AG04449 (cell line): ENCODE data around the gene PRDX2.
"Not testable (repeated sequence)": the region's sequence is repeated elsewhere in the genome, so short reads cannot be mapped to it uniquely, and the experiment has no call there.

Source experiments
- CTCF ChIA-PET: fragments of 350-600 bp; formaldehyde crosslinking; extraction: SDS; loops from one replicate; lab custom pipeline; 2021; ENCODE audit warnings: antibody characterized with exemption; lab: Yijun Ruan, JAX
- POLR2A ChIA-PET: fragments of 400-600, 350-600 bp; formaldehyde crosslinking; extraction: SDS; loops from one replicate; lab custom pipeline; 2020; ENCODE audit warnings: antibody characterized with exemption, inconsistent platforms; lab: Yijun Ruan, JAX
- DNase-seq: peaks from one replicate; pipeline ENCODE4 v3.0.0-alpha.2; 2010; ENCODE audit warnings: low read depth, low spot score
- H3K4me3 ChIP-seq: 2 replicates; pipeline ENCODE4 v1.5.1; 2011; ENCODE audit warnings: low read depth, mild to moderate bottlenecking, control low read depth, low read length
- TF ChIP-seq, protein P1 (sequence below): IDR thresholded peaks from one replicate; pipeline ENCODE4 v1.5.1; 2011; ENCODE audit warnings: mild to moderate bottlenecking, moderate library complexity, low read length, control low read depth, inconsistent platforms; ENCODE audit not compliant: insufficient read depth; ENCODE audit errors: missing control alignments

PRDX2 gene

DNA sequence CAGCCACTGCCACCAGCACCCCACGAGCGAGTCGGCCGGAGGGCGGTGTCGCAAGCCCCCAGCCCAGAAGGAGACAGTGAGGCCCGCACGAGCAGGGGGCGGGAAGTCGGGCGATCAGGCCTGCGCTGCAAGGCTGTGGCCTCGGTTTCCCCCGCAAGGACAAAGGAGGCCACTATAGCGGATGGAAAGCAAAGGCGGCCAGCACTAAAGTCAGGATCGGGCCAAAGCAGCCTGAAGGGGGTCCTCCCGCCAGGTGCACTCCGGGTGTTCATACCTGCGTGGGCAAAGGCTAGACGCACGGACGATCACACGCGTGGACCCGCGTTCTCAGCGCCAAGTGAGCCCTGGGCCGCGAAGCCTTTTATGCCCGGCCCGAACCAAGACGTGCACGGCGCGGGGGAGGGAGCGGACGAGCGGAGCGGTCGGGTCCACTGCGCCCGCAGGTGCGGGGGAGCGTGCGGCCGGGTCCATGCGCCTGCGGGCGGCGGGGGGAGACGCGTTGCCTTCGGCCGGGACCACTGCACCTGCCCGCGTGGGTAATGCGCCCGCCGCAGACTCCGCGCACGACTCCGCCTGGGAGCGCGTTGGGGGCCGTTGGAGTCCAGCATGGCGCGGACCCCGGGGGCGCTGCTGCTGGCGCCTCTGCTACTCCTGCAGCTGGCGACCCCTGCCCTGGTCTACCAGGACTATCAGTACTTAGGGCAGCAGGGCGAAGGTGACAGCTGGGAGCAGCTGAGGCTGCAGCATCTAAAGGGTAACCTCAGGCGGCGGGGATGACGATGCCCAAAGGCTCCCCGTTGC, at the start of gene PRDX2, which contains the start of gene THSD8:
PRDX2 (minus strand) TSS at position 335 of the 801 bp plus-strand sequence. CDS start 539 bp downstream, outside the sequence.
THSD8 (plus strand) TSS at position 604 of the 801 bp plus-strand sequence; CDS start at position 607, 3 bp downstream.
- ChIA-PET POLR2A (interaction anchor here (1.0 to 2.0 kb wide), 4 partner anchors 10 to 121 kb away, joined by 3 to 10 read pairs (median 4); partner anchors contain the start of gene JUNB), CTCF (interaction anchor here (0.8 to 18.0 kb wide), 5 partner anchors 12 to 45 kb away, joined by 3 to 1565 read pairs (median 5); partner anchors contain the start of genes BEST2 and HOOK2)
- DNase-seq, result no peak
- TF ChIP-seq, protein P1, sequence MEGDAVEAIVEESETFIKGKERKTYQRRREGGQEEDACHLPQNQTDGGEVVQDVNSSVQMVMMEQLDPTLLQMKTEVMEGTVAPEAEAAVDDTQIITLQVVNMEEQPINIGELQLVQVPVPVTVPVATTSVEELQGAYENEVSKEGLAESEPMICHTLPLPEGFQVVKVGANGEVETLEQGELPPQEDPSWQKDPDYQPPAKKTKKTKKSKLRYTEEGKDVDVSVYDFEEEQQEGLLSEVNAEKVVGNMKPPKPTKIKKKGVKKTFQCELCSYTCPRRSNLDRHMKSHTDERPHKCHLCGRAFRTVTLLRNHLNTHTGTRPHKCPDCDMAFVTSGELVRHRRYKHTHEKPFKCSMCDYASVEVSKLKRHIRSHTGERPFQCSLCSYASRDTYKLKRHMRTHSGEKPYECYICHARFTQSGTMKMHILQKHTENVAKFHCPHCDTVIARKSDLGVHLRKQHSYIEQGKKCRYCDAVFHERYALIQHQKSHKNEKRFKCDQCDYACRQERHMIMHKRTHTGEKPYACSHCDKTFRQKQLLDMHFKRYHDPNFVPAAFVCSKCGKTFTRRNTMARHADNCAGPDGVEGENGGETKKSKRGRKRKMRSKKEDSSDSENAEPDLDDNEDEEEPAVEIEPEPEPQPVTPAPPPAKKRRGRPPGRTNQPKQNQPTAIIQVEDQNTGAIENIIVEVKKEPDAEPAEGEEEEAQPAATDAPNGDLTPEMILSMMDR, result no peak
- H3K4me3 ChIP-seq, result peak within 1 kb of the TSS; percentile 91

DNA sequence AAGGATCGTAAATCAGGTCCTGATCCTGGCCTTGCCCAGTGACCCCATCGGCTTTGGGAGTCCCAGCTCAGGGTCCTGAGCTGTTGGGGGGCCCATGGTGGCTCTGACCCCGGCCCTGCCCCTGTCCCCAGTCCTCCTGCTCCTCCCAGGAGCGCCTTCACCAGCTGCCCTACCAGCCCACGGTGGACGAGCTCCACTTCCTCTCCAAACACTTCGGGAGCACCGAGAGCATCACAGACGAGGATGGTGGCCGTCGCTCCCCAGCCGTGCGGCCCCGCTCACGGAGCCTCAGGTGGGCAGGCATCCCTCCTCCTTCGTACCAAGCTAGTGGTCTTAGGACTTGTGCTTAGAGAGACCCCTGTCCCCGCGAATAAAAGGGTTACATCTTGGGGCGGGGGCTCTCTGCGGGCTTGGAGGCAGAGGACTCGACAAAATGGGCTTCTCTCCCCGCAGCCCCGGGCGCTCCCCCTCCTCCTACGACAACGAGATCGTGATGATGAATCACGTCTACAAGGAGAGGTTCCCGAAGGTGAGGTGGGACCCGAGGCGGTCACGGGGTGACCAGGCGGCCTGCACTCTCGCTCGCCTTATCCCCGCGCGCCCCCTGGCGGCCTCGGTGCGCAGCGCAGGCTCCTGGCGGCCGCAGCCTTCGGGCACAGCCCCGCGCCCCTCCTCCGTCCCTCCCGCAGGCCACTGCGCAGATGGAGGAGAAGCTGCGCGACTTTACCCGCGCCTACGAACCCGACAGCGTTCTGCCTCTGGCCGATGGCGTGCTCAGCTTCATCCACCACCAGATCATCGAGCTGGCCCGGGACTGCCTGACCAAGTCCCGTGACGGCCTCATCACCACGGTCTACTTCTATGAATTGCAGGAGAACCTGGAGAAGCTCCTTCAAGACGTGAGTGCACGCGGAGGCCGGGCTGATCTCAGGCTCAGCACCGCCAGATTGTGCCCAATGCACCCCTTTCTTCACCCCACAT, 45.8 kb upstream of the PRDX2 start:
- CTCF ChIA-PET, result interaction anchor here (0.6 to 10.5 kb wide), 62 partner anchors 9 to 756 kb away, joined by 3 to 425 read pairs (median 5); partner anchors contain the start of genes CALR, DHPS, DNASE2 and FBXW9
- H3K4me3 ChIP-seq, result peak overlapping the region; percentile 42
- TF ChIP-seq, protein P1, result peak; percentile 98
- peak; percentile 5 for DNase-seq
- POLR2A ChIA-PET, result interaction anchor here (0.5 to 1.3 kb wide), 4 partner anchors 41 to 150 kb away, joined by 3 to 4 read pairs (median 3); partner anchors contain the start of genes FBXW9, JUNB and RNASEH2A

DNA sequence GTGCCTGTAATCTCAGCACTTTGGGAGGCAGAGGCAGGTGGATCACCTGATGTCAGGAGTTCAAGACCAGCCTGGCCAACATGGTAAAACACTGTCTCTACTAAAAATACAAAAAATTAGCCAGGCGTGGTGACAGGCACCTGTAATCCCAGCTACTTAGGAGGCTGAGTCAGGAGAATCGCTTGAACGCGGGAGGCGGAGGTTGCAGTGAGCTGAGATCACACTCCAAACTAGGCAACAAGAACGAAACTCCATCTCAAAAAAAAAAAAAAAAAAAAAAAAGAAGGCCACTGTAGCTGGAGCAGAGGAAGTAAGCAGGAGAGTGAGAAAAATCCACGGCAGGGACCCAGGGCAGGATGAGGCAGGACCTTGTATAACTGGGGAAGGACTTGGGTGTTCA, 45.0 kb upstream of the PRDX2 start:
- POLR2A ChIA-PET, result interaction anchor here (0.5 to 1.3 kb wide), 2 partner anchors 40 to 86 kb away, joined by 3 read pairs; partner anchors contain the start of gene RNASEH2A
- not testable (repeated sequence) for DNase-seq, H3K4me3 ChIP-seq
- CTCF ChIA-PET, result interaction anchor here (0.7 to 10.5 kb wide), 32 partner anchors 8 to 283 kb away, joined by 3 to 425 read pairs (median 13); partner anchors contain the start of genes CALR, DNASE2, FBXW9 and GCDH

DNA sequence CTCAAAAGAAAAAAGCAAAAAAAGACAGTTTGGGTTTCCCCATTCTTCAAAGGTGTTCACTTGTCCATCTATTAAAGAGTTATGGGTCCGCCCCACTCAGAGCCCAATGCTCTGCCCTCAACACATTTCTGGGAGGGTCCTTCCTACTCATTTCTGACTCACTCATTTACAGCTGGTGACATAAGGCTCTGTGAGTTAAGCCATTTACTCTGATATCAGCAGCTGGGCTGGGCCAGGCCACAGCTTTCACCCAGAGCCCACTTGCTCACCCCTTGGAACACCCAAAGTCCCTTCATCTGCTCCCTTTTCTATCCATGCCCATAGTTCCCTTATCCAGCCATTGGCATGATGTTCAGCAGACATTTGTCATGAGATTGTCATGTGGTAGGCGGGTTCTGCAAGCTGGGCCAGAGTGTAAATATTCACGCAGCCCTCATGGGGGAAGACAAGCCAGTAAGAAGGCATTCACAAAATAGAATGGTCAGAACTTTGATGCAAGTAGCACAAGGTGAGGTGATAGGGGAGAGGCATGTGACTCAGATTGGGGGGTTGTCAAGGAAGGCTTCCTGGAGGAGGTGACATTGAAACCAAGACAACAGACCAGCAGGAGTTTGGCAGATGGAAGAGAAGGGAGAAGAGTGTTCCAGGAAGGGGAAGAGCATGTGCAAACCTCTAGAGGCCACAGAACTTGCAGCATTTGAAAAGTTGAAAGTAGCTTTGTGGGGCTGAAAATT, 42.6 kb upstream of the PRDX2 start:
- no peak overlapping the region for H3K4me3 ChIP-seq
- DNase-seq, result no peak
- TF ChIP-seq, protein P1, result no peak
- POLR2A ChIA-PET, result no interaction called here
- CTCF ChIA-PET, result interaction anchor here (1.3 to 10.5 kb wide), 5 partner anchors 16 to 130 kb away, joined by 3 to 425 read pairs (median 4); no protein-coding TSS in a partner anchor

DNA sequence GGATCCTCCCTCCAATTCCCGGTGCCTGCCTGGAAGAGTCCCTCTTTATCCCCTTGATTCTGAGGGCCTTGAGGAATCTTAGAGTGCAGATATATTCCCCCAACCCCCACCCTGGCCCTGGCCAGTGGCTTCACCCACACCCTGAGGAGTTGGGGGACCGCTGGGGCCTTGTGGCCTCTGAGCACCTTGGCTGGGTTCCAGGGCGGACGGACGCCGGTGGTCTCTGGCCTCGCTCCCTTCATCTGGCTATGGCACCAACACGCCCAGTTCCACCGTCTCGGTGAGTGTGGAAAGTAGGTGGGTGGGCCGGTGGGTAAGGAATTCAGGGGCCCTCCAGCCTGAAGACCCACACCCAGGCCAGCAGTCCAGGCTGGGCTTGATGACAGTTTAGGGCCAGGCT, 41.7 kb upstream of the PRDX2 start:
- TF ChIP-seq, protein P1, result no peak
- POLR2A ChIA-PET, result no interaction called here
- CTCF ChIA-PET, result interaction anchor here (1.5 to 10.5 kb wide), 2 partner anchors 15 to 81 kb away, joined by 3 to 425 read pairs; no protein-coding TSS in a partner anchor
- DNase-seq, result no peak
- H3K4me3 ChIP-seq, result no peak overlapping the region
